Large intestine (tissue), 3 donors: ENCODE data around the gene ASGR1. TPM values are rescaled to one million over a fixed set of nuclear protein-coding genes. Genes with fewer than 3 reads are reported as not detected.
"Not testable (repeated sequence)": the region's sequence is repeated elsewhere in the genome, so short reads cannot be mapped to it uniquely, and the experiment has no call there.

ENCODE experiments used
- DNase-seq, 2 donors: peaks; one replicate each; pipeline versions ENCODE4 v3.0.0 to v3.0.0-alpha.2; 2013
- H3K27ac ChIP-seq: one replicate; pipeline ENCODE4 v1.5.1; 2013; ENCODE audit warnings: low read length
- H3K27me3 ChIP-seq: 2 replicates; pipeline ENCODE4 v1.6.1; 2013; ENCODE audit warnings: low read length; ENCODE audit not compliant: control insufficient read depth, insufficient read depth
- H3K36me3 ChIP-seq: 2 replicates; pipeline ENCODE4 v1.6.1; 2013; ENCODE audit warnings: low read length; ENCODE audit not compliant: control insufficient read depth, insufficient read depth
- H3K4me1 ChIP-seq: one replicate; pipeline ENCODE4 v1.6.1; 2013; ENCODE audit warnings: low read length; ENCODE audit not compliant: control insufficient read depth, insufficient read depth
- H3K4me3 ChIP-seq: one replicate; pipeline ENCODE4 v1.5.1; 2013; ENCODE audit warnings: low read length
- H3K9me3 ChIP-seq: one replicate; pipeline ENCODE4 v1.6.1; 2013; ENCODE audit warnings: mild to moderate bottlenecking, low read depth, low read length, moderate library complexity; ENCODE audit not compliant: control insufficient read depth
- WGBS: methylation state at CpG from one replicate; pipeline ENCODE4 v1.1.5; 2013; ENCODE audit warnings: low lambda C conversion rate; ENCODE audit not compliant: insufficient coverage; 5-methylcytosine and 5-hydroxymethylcytosine counted together
- polyA plus RNA-seq: library from polyadenylated mRNA; unstranded; fragments of 120-200 nt; gene quantifications from one replicate; pipeline ENCODE4 v1.2.1, GENCODE V29; 2013

The ASGR1 gene
- polyA plus RNA-seq, 1 donor, result 5.7 TPM

DNA sequence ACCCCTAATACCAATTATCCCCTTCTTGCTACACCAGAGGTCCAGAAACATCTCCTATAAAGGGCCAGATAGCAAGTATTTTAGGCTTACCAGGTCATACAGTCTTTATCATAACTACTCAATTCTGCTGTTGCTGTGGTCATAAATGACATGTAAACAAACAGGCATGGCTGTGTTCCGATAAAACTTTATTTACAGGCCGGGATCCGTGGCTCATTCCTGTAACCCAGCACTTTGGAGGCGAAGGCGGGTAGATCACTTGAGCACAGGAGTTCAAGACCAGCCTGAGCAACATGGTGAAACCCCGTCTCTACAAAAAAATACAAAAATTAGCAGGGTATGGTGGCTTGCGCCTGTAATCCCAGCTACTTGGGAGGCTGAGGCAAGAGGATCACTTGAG is 12.3 kb downstream of the ASGR1 start:
- Histone ChIP-seq H3K36me3 (no peaks in the 10 kb centered on the region), H3K4me3 (no peak overlapping the region), H3K27ac (no peak overlapping the region), H3K9me3 (peaks cover 5% of the 10 kb centered on the region), H3K27me3 (no peaks in the 10 kb centered on the region), H3K4me1 (no peaks in the 10 kb centered on the region)
- no peak for DNase-seq
- WGBS, result no CpG with 5 or more reads among the region's 7 CpGs

DNA sequence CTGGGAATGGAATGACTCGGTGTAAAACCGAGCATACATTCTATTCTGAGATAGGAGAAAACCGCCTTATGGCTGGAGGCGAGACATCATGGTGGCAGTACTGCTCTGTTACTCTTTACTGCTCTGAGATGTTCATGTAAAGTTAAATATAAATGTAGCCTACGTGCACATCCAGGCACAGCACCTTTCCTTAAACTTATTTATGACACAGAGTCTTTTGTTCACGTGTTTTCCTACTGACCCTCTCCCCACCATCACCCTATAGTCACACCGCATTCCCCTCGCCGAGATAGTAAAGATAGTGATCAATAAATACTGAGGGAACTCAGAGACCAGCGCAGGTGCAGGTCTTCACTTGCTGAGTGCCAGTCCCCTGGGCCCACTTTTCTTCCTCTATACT is 19.6 kb downstream of the ASGR1 start:
- H3K27me3 ChIP-seq, H3K36me3 ChIP-seq, H3K4me3 ChIP-seq, H3K27ac ChIP-seq, H3K9me3 ChIP-seq, DNase-seq, H3K4me1 ChIP-seq: not testable (repeated sequence)
- WGBS, result 60% methylated on average over 1 of the region's 10 CpGs

DNA sequence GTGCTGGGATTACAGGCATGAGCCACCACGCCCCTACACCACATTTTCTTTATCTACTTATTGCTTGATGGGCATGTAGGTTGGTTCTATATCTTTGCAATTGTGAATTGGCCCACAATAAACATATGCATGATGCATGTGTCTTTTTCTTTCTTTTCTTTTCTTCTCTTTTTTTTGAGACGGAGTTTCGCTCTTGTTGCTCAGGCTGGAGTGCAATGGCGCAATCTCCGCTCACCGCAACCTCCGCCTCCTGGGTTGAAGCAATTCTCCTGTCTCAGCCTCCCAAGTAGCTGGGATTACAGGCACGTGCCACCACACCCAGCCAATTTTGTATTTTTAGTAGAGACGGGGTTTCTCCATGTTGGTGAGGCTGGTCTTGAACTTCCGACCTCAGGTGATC is 20.7 kb downstream of the ASGR1 start:
- not testable (repeated sequence) for DNase-seq, H3K27me3 ChIP-seq, H3K9me3 ChIP-seq, H3K36me3 ChIP-seq, H3K4me3 ChIP-seq, H3K27ac ChIP-seq, H3K4me1 ChIP-seq
- no CpG with 5 or more reads among the region's 10 CpGs for WGBS

DNA sequence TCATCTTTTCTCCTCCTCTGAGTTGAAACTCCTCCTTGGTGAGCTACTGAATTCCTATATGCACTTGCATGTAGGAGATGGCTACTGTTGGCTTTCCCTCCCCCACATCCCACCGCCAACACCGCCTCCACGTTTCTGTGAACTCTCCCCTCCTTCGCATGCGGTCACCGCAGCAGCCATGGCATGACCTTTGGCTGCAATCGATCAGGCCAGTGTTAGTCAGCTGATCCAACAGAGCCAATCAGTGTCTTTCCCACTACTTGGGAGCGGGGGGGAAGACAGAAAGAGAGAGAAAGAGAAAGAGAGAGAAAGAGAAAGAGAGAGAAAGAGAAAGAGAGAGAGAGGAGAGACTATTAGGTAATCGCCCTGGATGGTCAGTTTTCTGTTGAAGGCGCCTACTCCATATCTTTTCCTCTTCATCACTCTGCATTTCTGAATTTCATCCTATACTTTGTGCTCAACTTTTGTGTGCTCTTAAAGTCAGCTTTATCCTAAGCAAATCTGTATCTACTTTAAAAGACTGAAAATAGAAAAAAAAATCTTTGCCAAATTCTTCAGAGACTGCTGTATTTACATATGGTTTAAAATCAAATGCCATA is 22.7 kb downstream of the ASGR1 start:
- H3K36me3 ChIP-seq, result no peaks in the 10 kb centered on the region
- no peaks in the 10 kb centered on the region for H3K4me1 ChIP-seq
- H3K27ac ChIP-seq, result no peak overlapping the region
- H3K9me3 ChIP-seq, result no peaks in the 10 kb centered on the region
- no peak for DNase-seq
- H3K4me3 ChIP-seq, result no peak overlapping the region
- WGBS, result 71% methylated on average over 1 of the region's 10 CpGs
- peaks cover 3% of the 10 kb centered on the region for H3K27me3 ChIP-seq

DNA sequence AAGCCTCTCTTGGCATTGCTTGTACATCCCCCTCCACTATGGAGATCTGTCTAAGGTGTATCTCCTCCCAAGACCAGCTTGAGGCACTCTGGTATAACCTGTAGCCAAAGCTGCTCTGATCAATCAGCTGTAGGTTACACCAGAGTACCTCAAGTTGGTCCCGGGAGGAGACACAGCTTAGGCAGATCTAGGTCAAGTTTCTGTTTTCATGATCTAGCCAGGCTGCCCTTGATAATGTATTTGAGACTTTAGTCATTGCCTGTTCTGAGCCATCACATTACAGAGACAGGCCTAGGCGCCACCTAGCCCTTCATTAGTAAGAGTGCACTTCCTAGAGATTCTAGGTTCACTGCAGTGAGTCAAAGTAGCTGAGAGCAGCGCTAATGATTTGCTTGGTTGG is 31.4 kb downstream of the ASGR1 start:
- H3K4me1 ChIP-seq, result no peaks in the 10 kb centered on the region
- DNase-seq, result no peak
- H3K36me3 ChIP-seq, result no peaks in the 10 kb centered on the region
- no peak overlapping the region for H3K4me3 ChIP-seq
- peaks cover 4% of the 10 kb centered on the region for H3K27me3 ChIP-seq
- H3K27ac ChIP-seq, result no peak overlapping the region
- no peaks in the 10 kb centered on the region for H3K9me3 ChIP-seq
- WGBS, result no CpG with 5 or more reads among the region's 3 CpGs

DNA sequence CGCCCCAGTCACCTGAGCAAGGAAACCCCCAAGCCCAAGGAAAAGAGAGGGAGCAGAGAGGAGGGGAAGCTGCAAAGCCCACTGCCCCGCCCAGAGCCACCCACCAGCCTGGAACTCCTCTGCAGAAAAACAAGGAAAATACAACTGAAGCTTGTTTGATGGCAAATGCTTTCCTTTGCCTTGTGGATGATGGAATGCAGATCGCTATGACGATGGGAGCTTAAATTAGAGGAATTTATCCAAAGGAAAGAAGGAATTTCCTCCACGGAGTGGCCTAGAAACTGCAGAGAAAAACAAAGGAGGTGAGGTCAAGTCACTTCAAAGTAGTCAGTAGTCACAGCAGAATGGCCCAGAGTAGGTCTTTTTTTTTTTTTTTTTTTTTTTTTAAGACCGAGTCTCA is 33.1 kb downstream of the ASGR1 start:
- DNase-seq, result no peak
- 40% methylated on average over 1 of the region's 6 CpGs for WGBS
- H3K9me3 ChIP-seq, result no peaks in the 10 kb centered on the region

DNA sequence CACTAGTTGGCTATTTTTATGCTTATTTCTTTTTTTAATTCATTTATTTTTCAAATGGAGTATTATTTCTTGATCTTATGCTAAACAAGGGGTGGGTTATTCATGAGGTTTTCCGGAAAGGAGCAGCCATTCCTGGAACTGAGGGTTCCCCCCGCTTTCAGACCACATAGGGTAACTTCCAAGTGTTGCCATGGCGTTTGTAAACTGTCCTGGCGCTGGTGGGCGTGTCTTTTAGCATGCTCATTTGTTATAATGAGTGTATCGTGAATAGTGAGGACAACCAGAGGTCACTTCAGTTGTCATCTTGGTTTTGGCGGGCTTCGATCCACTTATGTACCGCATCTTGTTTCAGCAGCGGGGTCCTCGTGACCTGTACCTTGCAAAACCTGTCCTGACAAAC is 35.0 kb downstream of the ASGR1 start:
- no CpG with 5 or more reads among the region's 11 CpGs for WGBS

More for the DNA sequence above, 33.1 kb downstream of the ASGR1 start:
- Histone ChIP-seq H3K36me3 (no peaks in the 10 kb centered on the region), H3K27ac (no peak overlapping the region), H3K4me1 (peaks cover 6% of the 10 kb centered on the region), H3K27me3 (peaks cover 6% of the 10 kb centered on the region), H3K4me3 (no peak overlapping the region)

DNA sequence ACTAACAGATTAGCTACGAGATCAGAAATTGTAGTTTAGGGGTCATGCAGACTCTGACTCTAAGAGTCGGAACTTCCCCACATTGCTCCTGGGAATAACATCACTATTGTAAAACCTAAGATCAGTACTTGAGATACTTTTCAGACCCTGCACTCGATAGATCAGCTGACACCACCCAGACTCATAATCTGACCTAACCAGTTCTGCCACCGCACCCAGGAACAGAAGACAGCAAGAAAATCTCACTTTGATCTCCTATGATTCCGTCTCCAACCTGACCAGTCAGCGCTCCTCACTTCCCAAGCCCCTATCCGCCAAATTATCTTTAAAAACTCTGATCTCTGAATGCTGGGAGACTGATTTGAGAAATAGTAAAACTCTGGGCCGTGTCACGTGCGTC is 37.3 kb downstream of the ASGR1 start:
- Histone ChIP-seq H3K27ac (no peak overlapping the region), H3K27me3 (peaks cover 17% of the 10 kb centered on the region), H3K9me3 (no peaks in the 10 kb centered on the region), H3K36me3 (no peaks in the 10 kb centered on the region), H3K4me1 (peaks cover 8% of the 10 kb centered on the region), H3K4me3 (no peak overlapping the region)
- no CpG with 5 or more reads among the region's 10 CpGs for WGBS
- DNase-seq, result peak; percentile 72 to 87

More for the DNA sequence above, 35.0 kb downstream of the ASGR1 start:
- DNase-seq, result no peak
- Histone ChIP-seq H3K9me3 (no peaks in the 10 kb centered on the region), H3K27ac (no peak overlapping the region), H3K27me3 (peaks cover 9% of the 10 kb centered on the region), H3K36me3 (no peaks in the 10 kb centered on the region), H3K4me1 (peaks cover 8% of the 10 kb centered on the region), H3K4me3 (no peak overlapping the region)

DNA sequence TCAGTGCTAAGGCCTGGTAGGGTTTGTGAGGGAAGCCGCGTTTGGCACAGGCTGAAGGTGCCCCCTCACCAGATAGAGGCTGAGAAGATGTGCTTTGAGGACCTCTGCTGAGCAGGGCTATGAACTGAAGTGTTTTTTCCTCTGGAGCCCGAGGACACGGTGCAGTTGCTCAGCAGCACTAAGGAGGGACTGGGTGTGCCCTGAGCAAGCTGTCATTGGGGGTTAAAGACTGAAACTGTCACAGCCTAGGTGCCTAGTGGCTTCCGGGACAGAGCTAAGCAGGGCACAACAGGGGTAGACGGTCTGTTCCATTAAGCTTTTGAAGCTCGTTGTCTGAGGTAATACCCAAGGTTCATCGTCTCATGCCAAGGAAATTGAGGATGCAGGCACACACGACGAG is 39.8 kb downstream of the ASGR1 start:
- peaks cover 15% of the 10 kb centered on the region for H3K27me3 ChIP-seq
- no peaks in the 10 kb centered on the region for H3K9me3 ChIP-seq
- H3K4me3 ChIP-seq, result no peak overlapping the region
- WGBS, result no CpG with 5 or more reads among the region's 10 CpGs
- no peak overlapping the region for H3K27ac ChIP-seq
- DNase-seq, result no peak
- H3K4me1 ChIP-seq, result peaks cover 8% of the 10 kb centered on the region
- no peaks in the 10 kb centered on the region for H3K36me3 ChIP-seq

DNA sequence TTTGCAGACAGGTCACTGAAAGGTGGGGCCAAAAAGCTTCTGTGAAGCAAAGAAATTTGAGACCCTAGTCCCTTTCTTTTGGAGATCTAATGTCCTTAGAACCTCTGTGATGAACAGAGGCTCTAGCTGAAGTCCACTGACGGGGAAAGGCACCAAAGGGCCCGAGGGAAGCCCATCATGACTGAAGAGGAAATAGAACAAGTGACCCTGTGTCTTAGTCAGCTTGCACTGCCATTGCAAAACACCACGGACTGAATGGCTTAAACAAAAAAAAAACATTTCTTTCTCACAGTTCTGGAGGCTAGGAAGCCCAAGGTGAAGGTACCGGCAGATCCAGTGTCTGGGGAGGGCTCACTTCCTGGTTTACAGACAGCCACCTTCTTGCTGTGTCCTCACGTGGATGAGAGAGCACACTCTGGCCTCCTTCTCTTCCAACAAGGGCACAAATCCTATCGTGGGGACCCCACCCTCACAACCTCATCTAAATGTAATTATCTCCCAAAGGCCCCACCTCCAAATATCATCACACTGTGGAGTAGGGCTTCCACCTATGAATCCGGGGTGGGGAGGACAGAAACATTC is 40.3 kb downstream of the ASGR1 start:
- DNase-seq, result no peak
- Histone ChIP-seq H3K27me3 (peaks cover 15% of the 10 kb centered on the region), H3K4me3 (no peak overlapping the region), H3K27ac (no peak overlapping the region), H3K36me3 (no peaks in the 10 kb centered on the region), H3K9me3 (no peaks in the 10 kb centered on the region), H3K4me1 (peaks cover 8% of the 10 kb centered on the region)
- 100% methylated on average over 2 of the region's 7 CpGs for WGBS
